Measurements from ENCODE around the gene AHCYL1.
"Not testable (repeated sequence)": the region's sequence is repeated elsewhere in the genome, so short reads cannot be mapped to it uniquely, and the experiment has no call there.

AHCYL1 gene

DNA sequence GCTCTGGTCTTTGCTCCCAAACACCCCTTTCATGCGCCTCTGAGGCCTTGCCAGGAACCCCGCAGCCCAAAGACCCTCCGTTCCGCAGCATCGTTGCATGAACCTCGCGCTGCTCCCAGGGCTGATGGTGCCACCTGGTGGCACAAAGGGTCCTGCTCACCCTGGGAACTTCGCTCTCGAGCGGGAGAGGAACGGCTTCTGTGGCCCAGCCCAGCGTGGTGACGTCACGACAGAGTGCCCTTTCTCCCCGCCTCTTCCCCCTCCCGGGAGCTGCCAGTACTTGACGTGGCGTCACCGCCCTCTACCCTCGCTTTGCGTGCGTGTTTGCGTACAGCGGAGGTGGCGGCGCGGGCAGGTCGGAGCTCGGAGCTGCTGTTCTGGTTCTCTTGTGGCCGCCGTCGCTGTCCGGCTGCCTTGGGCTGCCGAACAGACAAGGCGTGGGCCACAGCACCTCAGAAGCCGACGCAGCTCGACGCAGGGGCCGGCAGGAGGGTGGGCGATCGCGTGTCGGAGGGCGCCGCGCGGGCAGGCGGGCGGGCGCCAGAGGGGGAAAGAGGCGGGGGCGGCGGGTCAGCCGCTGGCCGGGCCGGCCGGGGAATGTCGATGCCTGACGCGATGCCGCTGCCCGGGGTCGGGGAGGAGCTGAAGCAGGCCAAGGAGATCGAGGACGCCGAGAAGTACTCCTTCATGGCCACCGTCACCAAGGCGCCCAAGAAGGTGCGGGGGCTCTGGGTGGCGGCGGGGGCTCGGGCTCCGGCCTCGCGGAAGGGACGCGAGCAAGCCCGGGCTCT, at the start of gene AHCYL1:
AHCYL1 (plus strand) TSS at position 310 of the 791 bp plus-strand sequence; CDS start at position 598, 288 bp downstream.
- peak; percentile 98 for DNase-seq (ENCODE audit: low read depth in 3 of 3, low spot score in 1 of 3)

DNA sequence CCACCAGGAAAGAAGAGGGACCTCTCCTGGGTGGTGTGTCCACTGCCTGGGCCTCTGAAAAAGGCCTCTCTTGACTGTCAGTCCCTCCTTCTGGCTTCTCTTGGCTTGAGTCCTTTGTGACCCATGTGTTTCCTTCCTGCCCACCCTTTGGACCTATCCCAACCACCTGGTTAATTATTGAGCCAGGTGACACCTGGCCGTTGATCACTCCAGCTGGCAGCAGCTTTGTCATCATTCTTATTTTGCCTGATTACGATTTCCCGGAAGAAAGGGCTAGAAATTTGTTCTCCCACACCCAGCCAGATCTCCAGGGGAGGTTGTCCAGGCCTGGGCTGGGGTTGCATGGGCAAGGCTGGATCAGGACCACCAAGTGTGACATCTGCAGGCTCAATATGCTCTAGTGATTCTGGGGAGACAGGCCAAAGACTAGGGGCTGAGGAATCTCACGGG, 49.1 kb upstream of the AHCYL1 start:
- DNase-seq (ENCODE audit: low read depth in 3 of 3, low spot score in 1 of 3) = no peak

DNA sequence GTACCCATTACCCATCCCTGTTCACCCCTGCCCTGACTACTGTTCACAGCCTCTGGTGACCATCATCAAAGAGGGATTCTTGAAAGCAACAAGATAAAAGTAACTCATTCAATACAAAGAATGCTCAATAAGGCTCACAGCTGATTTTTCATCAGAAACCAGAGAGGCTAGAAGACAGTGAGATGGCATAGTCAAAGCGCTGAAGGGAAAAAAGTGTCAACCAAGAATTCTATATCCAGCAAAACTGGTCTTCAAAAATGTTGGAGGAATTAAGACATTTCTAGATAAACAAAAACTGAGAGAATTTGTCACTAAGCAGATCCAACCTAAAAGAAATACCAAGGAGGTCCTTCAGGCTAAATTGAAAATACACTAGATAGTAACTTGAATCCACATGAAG, 46.8 kb upstream of the AHCYL1 start:
- DNase-seq (ENCODE audit: low read depth in 3 of 3, low spot score in 1 of 3) = no peak

DNA sequence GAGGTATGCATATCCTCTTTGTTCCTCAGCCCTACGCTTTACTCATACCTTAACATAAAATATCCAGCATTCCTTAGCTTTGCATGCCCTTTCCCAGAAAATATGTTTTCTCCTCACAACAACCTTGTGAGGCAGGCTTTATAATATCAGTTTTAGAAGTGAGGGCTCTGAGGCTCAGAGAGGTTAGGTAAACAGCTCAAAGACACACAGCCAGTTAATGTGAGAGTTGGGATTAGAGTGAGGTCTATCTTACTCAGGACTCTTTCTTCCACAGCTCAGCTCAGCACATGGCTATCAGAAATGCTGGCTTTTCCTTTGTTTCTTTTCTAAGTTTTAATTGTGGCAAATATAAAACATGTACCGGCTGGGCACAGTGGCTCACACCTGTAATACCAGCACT, 46.0 kb upstream of the AHCYL1 start:
- no peak for DNase-seq (ENCODE audit: low read depth in 3 of 3, low spot score in 1 of 3)

DNA sequence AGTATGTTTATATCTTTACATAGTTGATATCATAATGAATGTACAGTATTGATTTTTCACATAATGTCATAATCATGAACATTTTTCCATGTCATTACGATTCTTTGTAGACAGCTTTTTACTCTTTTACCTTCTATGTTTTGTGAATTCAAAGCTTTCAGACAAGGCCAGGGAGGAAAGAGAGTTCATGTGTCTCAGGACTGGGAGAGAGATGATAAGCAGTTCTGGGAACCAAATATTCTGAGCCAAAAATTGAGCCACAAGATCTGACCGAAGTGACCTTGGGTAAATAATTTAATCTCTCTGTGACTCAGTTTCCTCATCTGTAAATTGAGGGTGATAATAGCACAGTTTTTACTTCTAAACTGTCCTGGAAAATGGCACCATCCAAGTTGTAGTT, 42.1 kb upstream of the AHCYL1 start:
- no peak for DNase-seq (ENCODE audit: low read depth in 3 of 3, low spot score in 1 of 3)

DNA sequence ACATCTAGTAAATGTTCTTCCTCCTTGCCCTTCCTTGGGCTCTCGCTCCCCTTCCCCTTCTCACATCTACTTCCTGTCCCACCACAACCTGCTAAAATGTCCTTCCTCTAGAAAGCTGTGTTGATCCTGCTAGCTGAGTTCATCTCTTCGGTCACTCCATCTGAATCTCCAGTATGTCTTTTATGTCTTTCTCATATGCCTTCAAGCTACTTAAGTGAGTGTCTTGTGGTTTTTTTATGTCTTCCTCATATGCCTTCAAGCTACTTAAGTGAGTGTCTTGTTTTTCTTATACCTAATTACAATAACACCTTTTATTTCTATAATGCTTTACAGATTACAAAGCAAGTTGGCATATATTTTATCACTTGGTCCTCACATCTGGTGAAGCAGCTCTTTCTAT, 40.0 kb upstream of the AHCYL1 start:
- DNase-seq (ENCODE audit: low read depth in 3 of 3, low spot score in 1 of 3) = no peak

DNA sequence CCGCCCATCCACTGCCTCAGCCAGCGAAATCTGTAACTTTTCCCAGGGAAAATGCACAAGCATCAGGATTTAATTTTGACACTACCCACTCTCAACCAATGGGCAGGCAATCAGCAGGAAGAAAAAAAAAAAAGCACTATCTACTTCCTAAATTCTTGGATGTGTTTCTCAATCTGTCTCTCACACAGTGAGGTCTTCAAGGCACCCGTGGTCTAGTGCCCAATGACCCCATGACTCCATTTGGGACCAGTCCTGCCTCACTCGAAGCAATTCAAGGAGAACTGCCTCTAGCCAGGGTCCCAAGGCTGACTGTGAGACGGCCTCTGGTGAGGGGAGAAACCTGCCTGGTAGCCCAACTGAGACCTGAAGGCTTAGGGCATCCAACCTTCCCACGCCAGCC, 38.1 kb upstream of the AHCYL1 start:
- DNase-seq (ENCODE audit: low read depth in 3 of 3, low spot score in 1 of 3) = no peak

DNA sequence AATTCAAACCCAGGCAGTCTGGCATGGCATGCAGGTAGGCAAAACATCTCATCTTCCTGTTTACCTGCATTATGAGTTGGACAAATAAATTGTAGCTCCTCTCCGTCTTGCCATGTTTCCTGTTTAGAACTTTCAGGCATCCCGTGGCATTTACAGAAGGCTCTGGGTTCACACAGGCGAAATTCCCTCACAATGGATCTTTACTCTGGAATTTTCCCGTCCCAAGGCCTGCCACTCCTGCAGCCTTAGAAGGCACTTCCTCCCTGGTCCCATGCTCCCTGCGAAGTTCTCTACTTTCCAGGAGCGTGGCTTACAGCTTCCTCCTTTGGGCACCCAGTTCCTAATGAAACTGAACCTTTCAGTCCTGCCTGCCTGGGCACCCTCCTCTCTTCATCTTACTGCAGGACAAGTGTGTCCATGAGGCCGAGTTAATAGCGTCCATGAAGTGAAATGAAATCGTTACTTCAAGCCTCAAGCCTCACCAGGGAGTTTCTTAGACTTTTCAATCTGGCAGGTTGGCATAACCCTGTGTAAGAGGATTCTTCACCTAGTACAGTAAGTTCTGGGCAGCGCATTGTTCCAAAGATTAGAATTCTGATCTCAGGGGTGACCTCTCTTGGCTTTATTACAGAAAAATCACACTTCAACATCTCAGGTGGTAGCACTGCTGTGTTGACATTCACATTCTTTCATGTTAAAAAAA, 36.8 kb upstream of the AHCYL1 start:
- no peak for DNase-seq (ENCODE audit: low read depth in 3 of 3, low spot score in 1 of 3)

DNA sequence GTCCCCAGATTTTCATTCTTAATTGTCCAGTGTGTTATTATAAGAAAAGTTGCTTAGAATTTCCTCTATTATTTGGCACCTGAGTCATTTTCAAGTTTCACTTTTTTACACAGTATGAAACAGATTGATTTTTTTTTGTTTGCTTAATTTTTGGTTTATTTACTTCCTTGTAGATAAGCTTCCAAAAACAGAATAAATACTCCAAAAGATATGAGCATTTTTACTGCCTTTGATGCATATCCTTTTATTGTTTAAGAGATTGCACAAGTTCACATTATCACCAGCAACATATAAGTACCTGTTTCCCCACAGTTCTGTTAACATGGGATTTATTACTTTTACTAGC, 36.3 kb upstream of the AHCYL1 start:
- DNase-seq (ENCODE audit: low read depth in 3 of 3, low spot score in 1 of 3) = no peak

DNA sequence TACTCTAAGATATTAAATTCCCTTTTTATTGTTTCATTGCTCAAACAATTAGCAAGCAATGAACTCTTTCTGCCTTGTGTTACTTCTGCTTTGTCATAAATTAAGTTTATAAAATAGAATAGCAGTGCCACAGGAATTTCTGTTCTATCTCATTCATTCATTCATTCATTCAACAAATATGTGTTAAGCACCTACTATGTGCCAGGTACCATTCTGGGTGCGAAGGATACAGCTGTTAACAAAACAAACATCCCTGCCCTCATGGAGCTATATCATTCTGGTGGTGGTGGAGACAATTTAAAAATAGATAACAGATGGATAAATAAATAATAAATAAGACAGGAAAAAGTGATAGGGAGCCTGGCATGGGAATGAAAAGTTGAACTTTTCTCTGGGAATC, 34.5 kb upstream of the AHCYL1 start:
- no peak for DNase-seq (ENCODE audit: low read depth in 3 of 3, low spot score in 1 of 3)

DNA sequence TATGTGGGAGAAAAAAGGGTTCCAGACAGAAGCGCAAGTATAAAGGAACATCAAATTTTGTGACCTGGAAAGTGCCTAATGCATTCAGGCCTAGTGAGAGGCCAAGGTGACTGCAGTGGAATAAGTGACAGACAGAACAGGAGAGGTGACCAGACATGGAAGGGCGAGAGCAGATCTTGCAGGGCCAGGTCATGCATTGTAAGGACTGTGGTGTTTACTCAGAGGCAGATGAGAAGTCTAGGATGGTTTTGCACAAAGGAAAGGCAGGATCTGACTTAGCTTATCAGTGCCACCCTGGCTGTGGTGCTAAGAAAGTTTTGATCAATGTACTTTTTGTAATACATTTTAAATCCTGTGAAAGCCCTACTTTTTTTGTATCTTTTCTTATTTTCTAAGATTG, 34.1 kb upstream of the AHCYL1 start:
- no peak for DNase-seq (ENCODE audit: low read depth in 3 of 3, low spot score in 1 of 3)

DNA sequence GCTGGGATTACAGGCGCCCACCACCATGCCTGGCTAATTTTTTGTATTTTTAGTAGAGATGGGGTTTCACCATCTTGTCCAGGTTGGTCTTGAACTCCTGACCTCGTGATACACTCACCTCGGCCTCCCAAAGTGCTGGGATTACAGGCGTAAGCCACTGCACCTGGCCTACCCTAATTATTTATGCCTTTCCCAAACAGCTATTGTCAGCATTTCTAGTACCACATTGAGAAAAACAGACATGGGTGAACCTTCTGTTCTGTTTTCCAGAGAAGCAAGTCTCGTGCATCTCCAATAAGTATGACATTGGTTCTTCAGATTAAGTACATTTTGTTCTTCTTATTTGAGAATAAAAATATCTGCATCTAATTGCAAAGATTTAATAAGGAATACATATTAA, 33.1 kb upstream of the AHCYL1 start:
- DNase-seq (ENCODE audit: low read depth in 3 of 3, low spot score in 1 of 3) = not testable (repeated sequence)

DNA sequence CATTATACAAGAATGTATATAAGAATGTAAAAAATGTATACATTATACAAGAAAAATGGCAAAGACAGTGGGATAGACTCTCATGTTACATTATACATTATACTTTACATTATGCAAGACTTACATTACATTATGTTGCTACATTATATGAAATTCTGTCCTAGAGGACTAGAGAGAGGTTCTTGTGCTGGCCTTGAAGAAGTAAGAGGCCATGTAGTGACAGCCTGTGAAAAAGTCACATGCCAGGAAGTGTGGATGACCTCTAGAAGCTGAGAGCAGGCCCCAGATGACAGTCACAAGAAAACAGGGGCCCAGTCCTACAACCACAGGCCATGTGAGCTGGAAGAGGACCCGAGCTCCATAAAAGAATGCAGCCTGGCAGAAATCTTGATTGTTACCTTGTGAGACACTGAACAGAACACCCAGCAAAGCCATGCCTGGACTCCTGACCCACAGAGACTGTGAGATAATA, 30.5 kb upstream of the AHCYL1 start:
- no peak for DNase-seq (ENCODE audit: low read depth in 3 of 3, low spot score in 1 of 3)

DNA sequence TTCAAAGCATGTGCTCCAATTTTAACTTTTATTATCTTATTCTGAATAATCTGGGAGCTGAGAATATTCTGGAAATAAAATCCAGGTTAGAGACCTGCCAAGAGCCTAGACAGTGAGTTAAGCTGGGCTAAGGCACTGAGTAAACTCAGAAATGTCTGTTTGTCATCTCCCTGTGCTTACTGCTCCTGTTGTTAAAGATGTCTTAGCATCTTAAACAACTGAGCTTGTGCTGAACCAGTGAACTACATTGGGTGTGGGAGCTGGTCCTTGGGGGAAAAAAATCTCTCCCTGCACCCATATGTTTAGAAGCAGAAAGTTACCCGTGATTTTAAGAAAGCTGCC, 25.0 kb upstream of the AHCYL1 start:
- DNase-seq (ENCODE audit: low read depth in 3 of 3, low spot score in 1 of 3) = no peak

DNA sequence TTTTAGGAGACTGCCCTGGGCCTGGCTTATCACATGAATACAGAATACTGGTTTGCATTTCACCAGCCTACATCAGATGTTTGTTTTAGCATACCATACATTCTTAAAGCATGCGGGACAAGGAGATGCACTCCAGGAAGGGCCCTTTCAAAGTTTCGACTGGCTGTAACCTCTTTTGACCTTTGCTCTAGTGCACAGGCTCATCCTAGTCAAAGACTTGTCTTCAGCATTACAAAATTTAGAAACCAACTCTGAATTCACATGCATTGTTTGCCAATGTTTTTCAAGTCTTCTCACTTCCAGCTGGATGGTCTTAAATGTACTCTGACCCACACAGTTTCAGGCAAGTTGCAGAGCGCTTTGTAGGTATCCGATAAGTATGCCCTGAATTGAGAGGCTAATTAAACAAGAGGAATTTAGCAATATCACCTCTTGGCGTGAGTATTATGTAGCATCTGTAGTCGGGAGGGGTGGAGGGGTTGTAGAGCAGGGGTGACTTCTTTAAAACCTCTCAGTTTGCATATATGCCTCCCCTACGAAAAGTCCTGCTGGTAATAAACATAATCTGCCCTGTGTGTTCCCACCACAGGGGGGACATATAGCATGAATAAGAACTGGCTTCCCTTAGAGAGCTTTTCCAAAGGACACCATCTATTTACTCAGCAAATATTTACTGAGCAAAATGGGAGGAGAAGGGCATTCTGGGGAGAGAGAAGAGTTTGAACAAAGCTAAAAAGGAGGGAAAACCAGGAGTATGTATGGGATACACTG, 24.4 kb upstream of the AHCYL1 start:
- DNase-seq (ENCODE audit: low read depth in 3 of 3, low spot score in 1 of 3) = no peak

DNA sequence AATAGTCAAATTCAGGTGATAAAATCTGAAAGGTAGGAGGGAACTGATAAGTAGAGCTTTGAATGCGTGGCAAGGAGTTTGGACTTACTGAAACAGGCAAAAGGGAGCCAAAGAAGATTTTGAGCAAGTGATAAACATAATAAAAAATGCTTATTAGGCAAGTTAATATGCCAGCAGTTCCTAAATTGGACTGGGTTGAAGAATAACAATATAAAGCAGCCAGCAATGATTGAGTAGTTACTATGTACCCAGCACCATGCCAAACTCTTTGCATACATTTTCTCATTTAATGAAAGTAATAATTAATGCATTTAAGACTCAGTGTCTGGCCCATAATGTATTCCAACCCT, 23.8 kb upstream of the AHCYL1 start:
- DNase-seq (ENCODE audit: low read depth in 3 of 3, low spot score in 1 of 3) = no peak

DNA sequence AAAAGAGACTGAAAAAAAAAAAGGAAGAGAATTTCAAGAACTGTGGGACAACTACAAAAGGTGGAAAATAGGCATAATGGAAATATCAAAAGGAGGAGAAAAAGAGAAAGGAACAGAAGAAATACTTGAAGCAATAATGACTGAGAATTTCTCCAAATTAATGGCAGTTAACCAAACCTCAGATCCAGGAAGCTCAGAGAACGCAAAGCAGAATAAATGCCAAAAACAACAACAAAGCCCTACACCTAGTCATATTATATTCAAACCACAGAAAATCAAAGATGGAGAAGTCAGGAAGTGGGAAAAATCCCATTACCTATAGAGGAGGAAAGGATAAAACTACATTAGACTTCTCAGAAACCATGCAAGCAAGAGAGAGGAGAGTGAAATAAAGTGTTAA, 20.7 kb upstream of the AHCYL1 start:
- DNase-seq (ENCODE audit: low read depth in 3 of 3, low spot score in 1 of 3) = no peak

DNA sequence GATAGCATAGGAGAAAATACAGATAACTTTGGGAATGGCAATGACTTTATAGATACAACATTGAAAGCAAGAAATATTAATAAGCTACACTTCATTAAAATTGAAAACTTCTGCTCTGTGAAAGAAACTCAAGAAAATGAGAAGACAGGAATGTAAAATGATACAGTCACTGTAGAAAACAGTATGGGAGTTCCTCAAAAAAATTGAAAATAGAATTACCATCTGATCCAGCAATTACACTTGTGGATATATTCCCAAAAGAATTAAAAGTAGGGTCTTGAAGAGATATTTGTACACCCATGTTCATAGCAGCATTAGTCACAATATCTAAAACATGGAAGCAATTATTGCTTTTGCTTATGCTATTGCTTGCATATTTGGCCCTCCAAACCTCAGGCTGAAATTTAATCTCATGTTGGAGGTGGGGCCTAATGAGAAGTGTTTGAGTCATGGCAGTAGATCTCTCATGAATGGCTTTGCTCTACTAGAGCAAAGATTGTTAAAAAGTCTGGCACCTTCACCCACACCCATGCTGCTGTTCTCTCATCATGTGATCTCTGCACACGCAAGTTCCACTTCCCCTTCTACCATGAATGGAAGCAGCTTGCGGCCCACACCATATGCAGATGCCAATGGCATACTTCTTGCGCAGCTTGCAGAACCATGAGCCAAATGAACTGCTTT, 15.3 kb upstream of the AHCYL1 start:
- no peak for DNase-seq (ENCODE audit: low read depth in 3 of 3, low spot score in 1 of 3)

DNA sequence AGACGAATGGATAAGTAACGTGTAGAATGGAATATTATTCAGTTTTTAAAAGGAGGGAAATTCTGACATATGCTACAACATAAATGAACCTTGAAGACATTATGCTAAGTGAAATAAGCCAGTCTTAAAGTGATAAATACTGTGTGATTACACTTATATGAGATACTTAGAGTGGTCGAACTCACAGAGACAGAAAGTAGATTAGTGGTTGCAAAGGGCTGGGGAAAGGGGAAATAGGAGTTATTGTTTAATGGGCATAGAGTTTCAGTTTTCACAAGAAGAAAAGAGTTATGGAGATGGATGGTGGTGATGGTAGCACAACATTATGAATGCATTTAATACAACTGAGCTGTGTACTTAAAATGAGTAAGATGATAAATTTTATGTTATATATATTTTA, 14.7 kb upstream of the AHCYL1 start:
- DNase-seq (ENCODE audit: low read depth in 3 of 3, low spot score in 1 of 3) = no peak

DNA sequence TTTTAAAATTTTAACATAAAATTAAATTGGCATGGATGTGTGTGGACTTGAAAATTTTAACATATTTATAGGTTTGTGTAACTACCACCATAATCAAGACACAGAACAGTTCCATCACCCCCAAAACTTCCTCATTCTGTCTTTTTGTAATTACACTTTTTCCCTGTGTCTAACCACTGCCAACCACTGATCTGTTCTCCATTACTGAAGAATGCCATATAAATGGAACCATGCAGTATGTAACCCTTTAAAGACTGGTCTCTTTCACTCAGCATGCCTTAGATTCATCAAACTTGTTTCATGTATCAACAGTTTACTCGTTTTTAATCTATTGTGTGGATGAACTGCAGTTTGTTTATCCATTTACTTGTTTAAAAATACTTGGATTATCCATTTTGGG, 13.0 kb upstream of the AHCYL1 start:
- no peak for DNase-seq (ENCODE audit: low read depth in 3 of 3, low spot score in 1 of 3)

DNA sequence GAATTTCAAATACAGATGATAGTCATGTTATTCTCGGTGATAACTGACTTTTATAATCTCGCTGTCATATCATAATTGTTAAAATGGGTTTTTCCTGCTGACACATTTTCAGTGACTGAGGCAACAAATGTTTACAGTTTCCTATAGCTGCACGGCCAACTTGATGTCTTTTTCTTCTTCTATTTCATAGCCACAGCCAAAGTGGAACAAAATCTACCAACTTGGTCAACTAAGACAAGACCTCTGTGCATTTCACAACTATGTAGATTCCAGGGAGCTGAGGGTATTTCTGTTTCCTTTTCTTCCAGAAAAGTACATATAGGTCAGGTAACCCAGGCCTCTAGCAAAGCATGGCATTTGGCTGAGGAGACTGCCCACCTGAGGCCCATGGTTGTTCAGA, 10.4 kb upstream of the AHCYL1 start:
- DNase-seq (ENCODE audit: low read depth in 3 of 3, low spot score in 1 of 3) = no peak

DNA sequence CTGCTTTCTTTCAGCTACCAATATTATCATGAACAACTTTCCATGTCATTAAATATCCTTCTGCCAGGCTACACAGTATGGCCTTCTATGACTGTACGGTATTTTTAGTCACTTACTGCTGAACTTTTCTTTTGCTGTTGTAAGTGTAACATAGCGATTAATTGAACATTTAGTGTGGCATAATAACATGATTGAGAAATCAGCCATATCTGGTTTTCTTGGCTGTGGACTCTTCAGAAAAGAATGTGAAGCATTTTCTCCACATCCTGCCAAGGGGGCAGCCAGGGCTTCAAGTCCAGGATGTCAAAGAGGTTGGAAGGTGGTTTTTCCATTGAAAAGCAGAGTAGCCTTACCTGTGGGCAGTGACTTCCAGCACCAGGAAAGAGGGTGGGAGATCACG, 8.8 kb upstream of the AHCYL1 start:
- no peak for DNase-seq (ENCODE audit: low read depth in 3 of 3, low spot score in 1 of 3)
